NCI-H524 treated with DMSO at 0.1 percent for 48 hours (cell line): Measurements from ENCODE around the gene MFSD2B.
"Not testable (repeated sequence)": the region's sequence is repeated elsewhere in the genome, so short reads cannot be mapped to it uniquely, and the experiment has no call there.

ENCODE experiments used
- DNase-seq: peaks from one replicate; lab custom pipeline; 2025; lab: John Stamatoyannopoulos, UW

The MFSD2B gene

DNA sequence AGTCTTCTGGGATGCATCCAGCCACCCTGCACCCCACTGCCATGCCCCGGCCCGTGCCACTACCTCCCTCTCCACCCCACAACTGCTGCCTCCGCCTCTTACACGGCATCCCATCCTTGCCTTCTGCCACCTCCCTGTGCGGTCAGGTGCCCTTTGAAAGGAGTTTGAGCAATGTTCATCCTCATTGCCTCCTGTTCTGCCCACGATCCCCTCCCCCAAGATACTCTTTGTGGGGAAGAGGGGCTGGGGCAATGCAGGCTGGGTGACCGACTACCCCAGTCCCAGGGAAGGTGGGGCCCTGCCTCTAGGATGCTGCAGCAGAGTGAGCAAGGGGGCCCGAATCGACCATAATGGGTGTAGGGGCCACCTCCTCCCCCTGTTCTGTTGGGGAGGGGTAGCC is 8.4 kb downstream of the MFSD2B start:
- DNase-seq, result no peak

DNA sequence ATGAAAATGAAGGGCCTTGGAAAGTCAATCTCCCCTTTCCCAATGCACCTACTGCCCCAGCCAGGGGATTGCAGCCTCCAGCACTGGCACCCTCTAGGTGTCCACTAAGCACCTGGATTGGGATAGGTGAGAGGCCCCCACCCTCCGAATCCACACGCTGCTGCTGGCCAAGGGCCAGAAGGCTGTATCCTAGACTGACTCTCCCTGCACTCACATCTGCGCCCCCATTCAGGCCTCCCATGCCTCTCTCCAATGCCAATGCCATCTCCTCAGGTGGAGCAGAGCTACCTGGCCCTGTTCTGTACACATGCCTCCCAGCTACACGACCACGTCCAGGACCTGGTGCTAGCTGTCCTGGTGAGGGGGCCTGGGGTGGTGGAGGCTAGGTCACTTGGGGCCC is 9.8 kb downstream of the MFSD2B start:
- DNase-seq, result no peak

DNA sequence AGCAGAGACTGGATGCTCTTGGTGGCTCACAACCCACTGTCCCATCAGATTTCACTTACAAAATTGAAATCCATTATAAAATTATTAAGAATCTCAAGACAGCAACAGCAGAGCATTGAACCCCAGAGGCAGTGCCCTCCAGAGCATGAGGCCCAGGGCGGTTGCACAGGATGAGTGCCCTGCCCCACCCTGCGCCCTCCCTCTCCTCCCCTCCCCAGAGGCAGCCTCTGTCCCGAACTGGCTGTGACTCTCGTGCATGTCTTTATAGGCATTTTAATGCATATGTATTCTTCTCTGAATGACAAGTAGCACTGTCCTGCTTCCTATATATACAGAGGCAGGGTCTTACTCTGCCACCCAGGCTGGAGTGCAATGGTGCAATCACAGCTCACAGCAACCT is 10.4 kb downstream of the MFSD2B start:
- DNase-seq, result no peak

GRCh38 chr2:24021122-24021998 is 11.5 kb downstream of the MFSD2B start:
- DNase-seq, result no peak

GRCh38 chr2:24022324-24022974 is 12.6 kb downstream of the MFSD2B start:
- no peak for DNase-seq

GRCh38 chr2:24022975-24023575 is 13.2 kb downstream of the MFSD2B start:
- DNase-seq, result no peak

GRCh38 chr2:24024018-24024417 is 14.1 kb downstream of the MFSD2B start:
- no peak for DNase-seq

DNA sequence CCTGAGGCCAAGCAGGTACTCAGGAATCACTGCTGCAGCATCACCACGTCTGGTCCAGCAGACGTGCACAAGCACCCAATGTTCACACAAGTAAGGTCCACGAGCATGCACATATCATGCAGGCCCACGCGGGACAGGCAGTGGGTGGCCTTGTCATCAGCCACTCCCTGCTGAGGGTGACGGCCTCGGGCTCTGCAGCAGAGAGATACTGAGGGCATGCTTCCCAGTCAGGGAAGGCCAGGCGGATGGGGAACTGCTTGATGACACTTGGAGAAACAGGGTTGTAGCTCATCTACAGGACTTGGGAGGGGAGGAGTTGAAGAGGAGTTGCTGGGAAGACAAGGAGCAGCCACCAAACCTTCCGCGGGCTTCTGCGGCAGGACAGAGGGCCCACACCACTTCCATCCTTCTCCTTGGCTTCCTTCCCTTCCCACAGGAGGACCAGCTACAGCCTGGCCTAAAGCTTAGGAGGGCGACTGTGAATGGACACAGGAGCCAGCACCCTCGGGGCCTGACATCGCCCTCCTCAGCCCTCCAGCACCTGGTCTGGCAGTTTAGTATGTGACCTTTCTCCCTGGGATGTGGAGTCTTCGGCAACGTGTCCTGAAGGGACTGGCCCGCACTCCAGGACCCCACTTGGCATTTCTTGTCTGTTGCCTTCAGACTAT is 15.2 kb downstream of the MFSD2B start:
- DNase-seq, result no peak

DNA sequence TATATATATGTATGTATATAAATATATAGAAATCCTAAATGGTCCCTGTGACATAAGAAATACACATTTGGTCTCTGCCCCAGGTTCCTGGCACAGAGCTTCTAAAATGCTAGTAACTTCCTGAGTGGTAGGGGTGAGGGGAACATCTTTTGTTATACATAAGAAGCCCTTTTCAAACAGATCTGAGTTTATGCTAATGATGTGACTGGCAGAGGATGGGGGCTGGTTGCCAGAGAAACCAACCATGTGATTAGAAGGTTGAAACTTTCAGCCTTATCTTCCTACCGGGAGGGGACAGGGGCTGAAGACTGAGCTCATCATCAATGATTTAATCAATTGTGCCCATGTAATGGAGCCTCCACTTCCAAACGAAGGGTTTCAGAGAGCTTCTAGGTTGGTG is 16.3 kb downstream of the MFSD2B start:
- no peak for DNase-seq

DNA sequence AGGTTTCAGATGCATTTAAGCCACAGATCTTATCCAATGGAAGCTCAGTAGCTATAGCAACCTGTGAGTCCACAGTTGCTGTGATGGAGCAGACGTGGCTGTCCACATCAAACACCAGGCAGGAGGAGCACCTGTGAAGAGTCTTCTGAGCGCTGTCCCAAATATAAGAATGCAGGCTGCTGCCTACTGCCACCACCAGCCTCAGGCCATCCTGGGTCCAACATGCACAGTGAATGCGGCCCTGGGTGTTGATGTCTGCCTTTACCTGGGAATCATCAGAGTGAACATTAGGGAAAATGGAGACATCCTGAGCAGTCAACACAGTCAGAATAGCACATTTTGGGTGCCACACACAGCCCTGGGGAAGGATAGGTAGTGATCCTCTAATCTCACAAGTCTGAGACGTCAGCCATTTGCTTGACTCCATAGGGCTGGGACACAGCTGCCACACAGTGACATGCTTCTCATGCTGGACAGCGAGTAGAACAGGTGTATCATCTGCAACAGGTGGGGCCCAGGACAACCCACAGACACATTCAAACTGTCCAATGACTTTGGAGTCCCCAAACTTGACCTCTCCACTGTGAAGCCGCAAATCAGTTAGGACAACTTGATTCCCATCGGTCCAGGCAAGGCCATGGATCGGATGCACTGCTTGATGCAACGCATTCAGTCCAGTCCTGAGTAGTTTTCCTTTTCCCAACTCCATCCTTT is 29.1 kb downstream of the MFSD2B start:
- DNase-seq, result no peak

DNA sequence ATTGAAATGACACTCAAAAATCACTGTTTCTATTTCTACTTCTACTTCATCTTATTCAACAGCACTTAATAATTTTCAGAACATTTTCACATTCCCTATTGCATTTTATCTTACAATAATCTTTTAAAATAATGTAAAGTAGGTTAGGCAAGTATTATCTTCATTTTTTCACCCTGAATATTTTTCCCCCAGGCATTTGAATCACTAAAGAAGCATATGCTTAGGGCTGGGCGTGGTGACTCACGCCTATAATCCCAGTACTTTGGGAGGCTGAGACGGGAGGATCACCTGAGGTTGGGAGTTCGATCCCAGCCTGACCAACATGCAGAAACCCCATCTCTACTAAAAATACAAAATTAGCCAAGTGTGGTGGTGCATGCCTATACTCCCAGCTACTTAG is 30.6 kb downstream of the MFSD2B start:
- DNase-seq, result no peak

GRCh38 chr2:24043133-24043532 is 33.2 kb downstream of the MFSD2B start:
- DNase-seq, result not testable (repeated sequence)

DNA sequence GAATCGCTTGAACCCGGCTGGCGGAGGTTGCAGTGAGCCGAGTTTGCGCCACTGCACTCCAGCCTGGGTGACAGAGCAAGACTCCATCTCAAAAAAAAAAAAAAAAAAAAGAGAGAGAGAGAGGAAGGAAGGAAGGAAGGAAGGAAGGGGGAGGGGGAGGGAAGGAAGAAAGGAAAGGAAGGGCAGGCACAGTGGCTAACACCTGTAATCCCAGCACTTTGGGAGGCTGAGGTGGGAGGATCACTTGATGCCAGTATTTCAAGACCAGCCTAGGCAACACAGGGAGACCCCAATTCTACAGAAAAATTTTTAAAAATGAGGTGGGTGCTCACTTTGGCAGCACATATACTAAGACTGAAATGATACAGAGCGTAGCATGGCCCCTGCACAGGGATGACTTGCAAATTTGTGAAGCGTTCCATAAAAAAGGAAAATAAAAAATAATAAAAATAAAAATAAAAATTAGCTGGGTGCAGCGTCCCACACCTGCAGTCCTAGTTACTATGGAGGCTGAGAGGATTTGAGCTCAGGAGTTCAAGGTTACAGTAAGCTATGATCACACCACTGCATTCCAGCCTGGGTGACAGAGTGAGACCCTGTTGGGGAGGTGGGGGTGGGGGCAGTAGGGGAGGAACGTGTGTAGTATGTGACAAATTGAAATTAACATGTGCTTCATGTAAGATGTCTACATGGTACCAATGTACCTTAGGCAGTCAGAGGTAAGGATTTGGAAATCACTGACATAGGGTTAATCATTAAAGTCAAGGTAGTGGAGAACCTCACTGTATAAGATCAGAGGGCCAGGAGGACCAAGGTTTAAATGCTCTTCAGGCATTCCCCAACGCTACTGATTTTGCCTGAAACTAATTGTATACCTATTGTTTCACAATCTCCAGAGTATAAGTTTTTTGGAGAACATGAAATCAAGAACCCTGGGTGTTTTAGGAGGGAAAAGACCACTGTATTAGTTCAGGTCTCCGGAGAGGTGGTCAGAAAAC is 35.9 kb downstream of the MFSD2B start:
- no peak for DNase-seq

GRCh38 chr2:24046599-24046929 is 36.7 kb downstream of the MFSD2B start:
- DNase-seq, result no peak

GRCh38 chr2:24046930-24047702 is 37.2 kb downstream of the MFSD2B start, which contains the start of gene WDCP:
TSS of gene WDCP (minus strand) at chr2:24047391. CDS start at chr2:24039494, 7,897 bp downstream.
- peak; percentile 98 for DNase-seq

- no peak for DNase-seq
Observed at GRCh38 chr2:24047703-24048033, 37.8 kb downstream of the MFSD2B start.

DNA sequence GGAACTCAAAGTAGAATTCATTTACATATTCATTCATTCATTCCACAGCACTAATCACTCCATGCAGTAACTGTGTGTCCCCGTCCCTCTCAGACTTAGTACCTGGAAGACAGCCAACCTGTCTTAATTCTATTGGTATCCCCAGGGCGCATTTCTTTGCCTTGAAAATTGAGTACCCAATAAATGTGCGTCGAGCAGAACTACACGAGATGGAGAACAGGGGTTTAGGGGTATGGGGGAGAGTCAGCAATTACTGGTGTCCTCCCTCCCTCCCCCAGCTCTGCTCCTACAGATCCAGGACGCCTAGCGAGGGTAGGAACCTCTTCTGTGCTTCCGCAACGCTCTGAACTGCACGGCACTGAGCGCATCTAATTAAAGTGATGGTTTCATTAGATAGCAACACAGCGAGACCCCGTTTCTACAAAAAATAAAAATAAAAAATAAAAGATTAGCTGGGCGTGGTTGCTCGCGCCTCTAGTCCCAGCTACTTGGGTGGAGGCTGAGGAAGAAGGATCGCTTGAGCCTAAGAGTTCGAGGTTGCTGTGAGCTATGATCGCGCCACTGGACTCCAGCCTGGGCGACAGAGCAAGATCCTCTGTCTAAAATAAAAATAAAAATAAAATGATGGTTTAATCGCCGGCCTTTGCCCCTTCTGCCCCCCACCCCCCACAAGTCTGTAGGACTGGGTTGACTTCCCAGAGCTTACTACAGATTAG is 39.0 kb downstream of the MFSD2B start:
- DNase-seq, result no peak

DNA sequence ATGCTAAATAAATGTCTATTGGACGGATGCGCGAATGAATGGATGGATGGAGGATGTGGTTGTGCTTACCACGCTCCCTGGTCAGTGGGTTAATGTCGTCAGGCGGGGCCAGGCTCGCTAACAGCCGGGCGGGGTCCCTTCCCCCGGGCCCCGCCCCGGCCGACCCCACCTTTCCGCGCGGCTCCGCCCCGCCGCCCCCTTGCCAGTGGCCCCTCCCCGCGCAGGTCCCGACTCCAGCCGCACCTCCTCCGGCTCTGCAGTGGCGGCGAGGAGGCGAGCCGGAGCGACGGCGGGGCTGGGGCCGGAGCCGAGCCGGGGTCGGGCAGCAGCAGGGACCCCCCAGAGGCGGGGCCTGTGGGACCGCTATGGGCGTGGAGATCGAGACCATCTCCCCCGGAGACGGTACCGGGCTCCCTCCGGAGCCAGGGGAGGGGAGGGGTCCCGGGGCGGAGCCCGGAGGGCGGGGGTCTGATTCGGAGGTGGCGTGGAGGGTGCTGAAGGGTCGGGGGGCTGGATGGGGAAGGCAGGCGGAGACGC is 39.7 kb downstream of the MFSD2B start, which contains the start of gene FKBP1B:
FKBP1B (plus strand) TSS at position 257 of the 537 bp plus-strand sequence; CDS start at position 366, 109 bp downstream.
- no peak for DNase-seq
